Measurements from ENCODE around the gene EVL.

EVL gene

DNA sequence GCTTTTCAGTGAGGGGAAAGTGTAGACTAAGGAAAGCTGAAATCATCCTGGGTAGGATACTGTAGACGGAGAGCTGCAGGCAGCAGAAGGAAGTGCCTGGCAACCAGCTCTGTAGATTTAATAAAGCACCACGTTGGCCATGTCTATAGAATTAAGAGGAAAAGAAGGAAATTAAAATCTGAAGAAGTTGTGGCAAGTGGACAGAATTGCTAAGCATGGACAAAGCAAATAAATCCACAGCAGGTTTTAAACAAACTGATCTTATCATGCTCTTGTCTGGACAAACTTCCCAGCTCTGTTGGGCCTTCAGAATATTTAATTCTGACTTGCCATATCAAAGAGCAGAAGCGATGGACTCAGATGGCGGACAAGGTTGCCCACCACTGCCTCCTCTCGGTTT lies 27.2 kb upstream of the EVL start:
- Histone ChIP-seq H3K27me3 (ENCODE audit: insufficient read depth, insufficient read length) (no peaks in the 10 kb centered on the region), H3K9me3 (ENCODE audit: insufficient read depth, low read length) (no peaks in the 10 kb centered on the region), H3K4me1 (ENCODE audit: insufficient read depth, insufficient read length) (no peaks in the 10 kb centered on the region), H3K4me3 (ENCODE audit: insufficient read length, low read depth) (no peak overlapping the region), H3K9ac (ENCODE audit: insufficient read length, low read depth) (no peak overlapping the region), H3K36me3 (ENCODE audit: insufficient read depth, insufficient read length, low read length) (no peaks in the 10 kb centered on the region)
- DNase-seq (ENCODE audit: low read depth, low spot score), result no peak
- TF ChIP-seq YY1 (IDR thresholded peaks at IDR 0.05; ENCODE audit: insufficient read depth, insufficient read length), result no peak
- no peak for TF ChIP-seq ZNF274 (IDR thresholded peaks at IDR 0.05; ENCODE audit: low read depth, low read length)
- no peak for TF ChIP-seq SUZ12 (IDR thresholded peaks at IDR 0.05; ENCODE audit: extremely low read depth, insufficient read depth, insufficient read length)

DNA sequence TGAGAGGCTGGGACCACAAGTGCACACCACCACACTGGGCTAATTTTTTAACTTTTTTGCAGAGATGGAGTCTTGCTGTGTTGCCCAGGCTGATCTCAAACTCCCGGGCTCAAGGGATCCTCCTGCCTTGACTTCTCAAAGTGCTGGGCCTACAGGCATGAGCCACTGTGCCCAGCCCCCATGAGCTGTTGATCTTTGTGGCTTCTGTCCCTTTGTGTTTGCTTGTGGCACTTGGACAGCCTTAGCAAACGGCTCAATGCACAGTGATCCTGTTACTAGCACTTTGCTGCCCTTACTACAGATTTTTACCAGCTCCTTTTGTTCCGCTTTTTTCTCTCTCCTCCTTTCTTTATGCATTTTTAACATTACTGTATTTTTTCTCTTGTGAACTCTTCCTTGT lies 25.3 kb upstream of the EVL start:
- Histone ChIP-seq H3K9ac (ENCODE audit: insufficient read length, low read depth) (no peak overlapping the region), H3K4me3 (ENCODE audit: insufficient read length, low read depth) (no peak overlapping the region), H3K36me3 (ENCODE audit: insufficient read depth, insufficient read length, low read length) (no peaks in the 10 kb centered on the region), H3K9me3 (ENCODE audit: insufficient read depth, low read length) (no peaks in the 10 kb centered on the region), H3K4me1 (ENCODE audit: insufficient read depth, insufficient read length) (no peaks in the 10 kb centered on the region), H3K27me3 (ENCODE audit: insufficient read depth, insufficient read length) (no peaks in the 10 kb centered on the region)
- no peak for TF ChIP-seq ZNF274 (IDR thresholded peaks at IDR 0.05; ENCODE audit: low read depth, low read length)
- no peak for TF ChIP-seq SUZ12 (IDR thresholded peaks at IDR 0.05; ENCODE audit: extremely low read depth, insufficient read depth, insufficient read length)
- no peak for TF ChIP-seq YY1 (IDR thresholded peaks at IDR 0.05; ENCODE audit: insufficient read depth, insufficient read length)
- no peak for DNase-seq (ENCODE audit: low read depth, low spot score)

DNA sequence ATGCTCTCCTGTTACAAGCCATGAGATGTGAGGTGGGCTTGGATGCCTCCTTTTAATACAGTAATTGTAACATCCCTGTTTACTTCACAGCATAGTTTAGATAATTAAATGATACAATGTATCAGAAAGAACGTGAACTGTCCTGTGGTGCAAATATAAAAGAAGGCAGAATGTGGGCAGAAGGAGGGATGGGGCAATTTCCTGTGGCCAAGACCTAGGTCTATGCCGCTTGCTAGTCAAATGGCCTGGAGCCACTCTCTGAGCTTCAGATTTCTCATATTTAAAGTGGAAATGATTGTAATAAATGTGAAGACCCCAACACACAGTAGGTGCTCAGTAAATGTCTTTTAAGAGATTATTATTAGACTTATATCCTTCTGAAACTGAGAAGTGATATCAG lies 24.0 kb upstream of the EVL start:
- no peak for DNase-seq (ENCODE audit: low read depth, low spot score)
- Histone ChIP-seq H3K27me3 (ENCODE audit: insufficient read depth, insufficient read length) (no peaks in the 10 kb centered on the region), H3K36me3 (ENCODE audit: insufficient read depth, insufficient read length, low read length) (no peaks in the 10 kb centered on the region), H3K4me1 (ENCODE audit: insufficient read depth, insufficient read length) (no peaks in the 10 kb centered on the region), H3K9me3 (ENCODE audit: insufficient read depth, low read length) (no peaks in the 10 kb centered on the region), H3K4me3 (ENCODE audit: insufficient read length, low read depth) (no peak overlapping the region), H3K9ac (ENCODE audit: insufficient read length, low read depth) (no peak overlapping the region)
- TF ChIP-seq YY1 (IDR thresholded peaks at IDR 0.05; ENCODE audit: insufficient read depth, insufficient read length) (no peak), SUZ12 (IDR thresholded peaks at IDR 0.05; ENCODE audit: extremely low read depth, insufficient read depth, insufficient read length) (no peak), ZNF274 (IDR thresholded peaks at IDR 0.05; ENCODE audit: low read depth, low read length) (no peak)

DNA sequence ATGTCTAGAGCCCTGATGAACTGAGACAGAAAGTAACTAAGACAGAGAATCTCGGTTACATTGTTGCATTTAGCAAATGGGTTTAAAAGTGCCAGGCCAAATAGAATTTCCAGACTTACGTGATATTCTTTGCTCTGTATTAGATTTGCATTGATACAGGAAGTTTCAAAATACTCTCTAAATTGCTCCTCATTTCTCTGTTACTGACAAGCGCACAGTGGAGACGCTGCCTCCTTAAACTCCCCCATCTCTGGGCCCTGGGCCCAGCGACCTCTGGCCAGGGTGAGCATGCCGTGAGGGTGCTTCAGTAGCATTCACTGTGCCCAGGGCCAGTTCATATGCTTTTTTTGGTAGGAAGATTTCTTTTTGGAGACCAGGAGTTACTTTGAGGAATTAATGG lies 22.9 kb upstream of the EVL start:
- Histone ChIP-seq H3K4me3 (ENCODE audit: insufficient read length, low read depth) (no peak overlapping the region), H3K27me3 (ENCODE audit: insufficient read depth, insufficient read length) (no peaks in the 10 kb centered on the region), H3K4me1 (ENCODE audit: insufficient read depth, insufficient read length) (no peaks in the 10 kb centered on the region), H3K36me3 (ENCODE audit: insufficient read depth, insufficient read length, low read length) (no peaks in the 10 kb centered on the region), H3K9me3 (ENCODE audit: insufficient read depth, low read length) (no peaks in the 10 kb centered on the region), H3K9ac (ENCODE audit: insufficient read length, low read depth) (no peak overlapping the region)
- TF ChIP-seq SUZ12 (IDR thresholded peaks at IDR 0.05; ENCODE audit: extremely low read depth, insufficient read depth, insufficient read length) (no peak), YY1 (IDR thresholded peaks at IDR 0.05; ENCODE audit: insufficient read depth, insufficient read length) (no peak), ZNF274 (IDR thresholded peaks at IDR 0.05; ENCODE audit: low read depth, low read length) (no peak)
- no peak for DNase-seq (ENCODE audit: low read depth, low spot score)

DNA sequence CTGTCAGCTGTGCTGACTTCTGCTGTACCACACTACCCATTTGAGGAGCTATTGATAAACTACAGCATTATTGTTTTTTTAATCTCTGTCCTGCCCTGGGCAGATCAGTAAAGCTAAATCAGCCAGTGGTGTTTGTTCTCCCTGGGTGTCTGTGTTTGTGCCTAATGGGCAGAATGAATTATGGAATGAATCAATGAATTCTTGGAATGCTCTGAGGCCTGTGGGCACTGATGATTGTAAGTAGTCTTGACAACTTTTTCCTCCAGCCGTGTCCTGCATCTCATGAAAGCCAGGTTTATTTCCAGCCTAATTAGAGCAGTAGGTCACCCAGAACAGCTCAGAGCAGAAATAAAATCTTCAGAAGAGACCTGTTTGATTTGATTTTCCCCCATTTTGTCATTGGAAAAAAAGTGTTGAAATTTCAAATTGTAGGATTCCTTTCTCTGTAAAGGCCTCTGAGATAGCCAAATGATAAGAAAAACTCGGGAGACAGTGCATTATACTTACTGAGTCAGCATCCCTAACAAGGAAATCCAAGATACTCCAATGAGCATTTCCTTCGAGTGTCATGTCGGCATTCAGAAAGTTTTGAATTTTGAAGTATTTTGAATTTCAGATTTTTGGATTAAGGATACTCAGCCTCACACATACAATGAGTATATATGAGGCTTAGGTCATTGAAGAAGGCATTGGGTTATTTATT lies 19.4 kb upstream of the EVL start:
- H3K9ac ChIP-seq (ENCODE audit: insufficient read length, low read depth), result no peak overlapping the region
- H3K9me3 ChIP-seq (ENCODE audit: insufficient read depth, low read length), result no peaks in the 10 kb centered on the region
- H3K4me3 ChIP-seq (ENCODE audit: insufficient read length, low read depth), result no peak overlapping the region
- no peak for DNase-seq (ENCODE audit: low read depth, low spot score)
- H3K36me3 ChIP-seq (ENCODE audit: insufficient read depth, insufficient read length, low read length), result no peaks in the 10 kb centered on the region
- no peaks in the 10 kb centered on the region for H3K27me3 ChIP-seq (ENCODE audit: insufficient read depth, insufficient read length)
- H3K4me1 ChIP-seq (ENCODE audit: insufficient read depth, insufficient read length), result no peaks in the 10 kb centered on the region
- TF ChIP-seq ZNF274 (IDR thresholded peaks at IDR 0.05; ENCODE audit: low read depth, low read length) (no peak), SUZ12 (IDR thresholded peaks at IDR 0.05; ENCODE audit: extremely low read depth, insufficient read depth, insufficient read length) (no peak), YY1 (IDR thresholded peaks at IDR 0.05; ENCODE audit: insufficient read depth, insufficient read length) (no peak)

DNA sequence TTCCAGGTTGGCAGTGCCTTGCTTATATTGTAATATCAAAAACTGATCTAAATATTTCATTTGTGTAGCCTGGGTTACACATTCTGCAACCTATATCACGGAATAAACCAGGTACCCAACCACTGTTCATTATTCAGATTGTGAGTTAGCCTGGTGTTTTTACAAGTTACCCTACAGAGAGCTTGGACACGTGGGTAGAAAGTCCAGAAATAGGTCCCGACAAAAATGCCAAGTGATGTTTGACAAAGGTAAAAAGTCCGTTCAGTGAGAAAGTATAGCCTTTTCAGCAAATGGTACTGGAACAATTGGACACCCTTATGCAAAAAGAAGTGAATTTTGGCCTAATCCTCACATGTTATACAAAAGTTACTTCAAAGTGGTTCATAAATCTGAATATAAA lies 17.6 kb upstream of the EVL start:
- H3K36me3 ChIP-seq (ENCODE audit: insufficient read depth, insufficient read length, low read length), result no peaks in the 10 kb centered on the region
- DNase-seq (ENCODE audit: low read depth, low spot score), result no peak
- H3K27me3 ChIP-seq (ENCODE audit: insufficient read depth, insufficient read length), result no peaks in the 10 kb centered on the region
- TF ChIP-seq ZNF274 (IDR thresholded peaks at IDR 0.05; ENCODE audit: low read depth, low read length), result no peak
- no peak for TF ChIP-seq YY1 (IDR thresholded peaks at IDR 0.05; ENCODE audit: insufficient read depth, insufficient read length)
- no peak for TF ChIP-seq SUZ12 (IDR thresholded peaks at IDR 0.05; ENCODE audit: extremely low read depth, insufficient read depth, insufficient read length)
- no peaks in the 10 kb centered on the region for H3K9me3 ChIP-seq (ENCODE audit: insufficient read depth, low read length)
- H3K9ac ChIP-seq (ENCODE audit: insufficient read length, low read depth), result no peak overlapping the region
- H3K4me3 ChIP-seq (ENCODE audit: insufficient read length, low read depth), result no peak overlapping the region
- no peaks in the 10 kb centered on the region for H3K4me1 ChIP-seq (ENCODE audit: insufficient read depth, insufficient read length)

DNA sequence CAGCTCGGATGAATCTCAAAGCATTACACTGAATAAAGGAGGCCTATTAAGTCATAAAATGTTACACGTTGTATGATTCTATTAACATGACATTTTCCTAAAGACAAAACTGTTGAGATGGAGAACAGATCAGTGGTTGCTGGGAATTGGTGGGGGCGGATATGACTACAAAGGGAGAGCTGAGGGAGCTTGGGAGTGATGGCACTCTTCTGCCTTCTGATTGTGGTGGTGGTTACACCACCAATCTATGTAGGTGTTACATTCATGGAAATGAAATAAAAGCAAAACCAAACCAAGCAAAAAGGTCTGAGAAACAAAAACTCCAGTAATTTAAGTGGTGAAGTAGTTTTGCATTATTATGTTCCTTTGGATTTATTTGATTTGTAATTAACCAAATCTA lies 16.4 kb upstream of the EVL start:
- DNase-seq (ENCODE audit: low read depth, low spot score), result no peak
- no peak for TF ChIP-seq ZNF274 (IDR thresholded peaks at IDR 0.05; ENCODE audit: low read depth, low read length)
- no peak for TF ChIP-seq YY1 (IDR thresholded peaks at IDR 0.05; ENCODE audit: insufficient read depth, insufficient read length)
- TF ChIP-seq SUZ12 (IDR thresholded peaks at IDR 0.05; ENCODE audit: extremely low read depth, insufficient read depth, insufficient read length), result no peak
- no peak overlapping the region for H3K9ac ChIP-seq (ENCODE audit: insufficient read length, low read depth)

More for the DNA sequence above, 16.4 kb upstream of the EVL start:
- Histone ChIP-seq H3K9me3 (ENCODE audit: insufficient read depth, low read length) (no peaks in the 10 kb centered on the region), H3K4me3 (ENCODE audit: insufficient read length, low read depth) (no peak overlapping the region), H3K4me1 (ENCODE audit: insufficient read depth, insufficient read length) (no peaks in the 10 kb centered on the region), H3K36me3 (ENCODE audit: insufficient read depth, insufficient read length, low read length) (no peaks in the 10 kb centered on the region), H3K27me3 (ENCODE audit: insufficient read depth, insufficient read length) (no peaks in the 10 kb centered on the region)
